ENCODE data around the gene TIMMDC1. TPM values are rescaled to one million over a fixed set of nuclear protein-coding genes. Genes with fewer than 3 reads are reported as not detected.

Gene TIMMDC1
- total and polyA plus RNA-seq, 2 of the 4 experiments (the other 2 are of a cell fraction) = 52.5 to 56.6 TPM

- Histone ChIP-seq H3K79me1 (ENCODE audit: low read depth in 1 of 2, low read length in 2 of 2) (no peaks in the 10 kb centered on the region), H4K5ac (ENCODE audit: low read depth, low read length) (no peak overlapping the region), H3K56ac (ENCODE audit: extremely low read depth, insufficient read depth, low read length) (no peak overlapping the region), H3K27ac (ENCODE audit: insufficient read depth, low read length) (no peak overlapping the region), H2AK5ac (ENCODE audit: low read depth, low read length) (no peak overlapping the region), H3K9me1 (ENCODE audit: insufficient read depth, low read length) (no peaks in the 10 kb centered on the region), H3K4ac (ENCODE audit: low read depth, low read length) (no peak overlapping the region), H2AFZ (replicated peaks; ENCODE audit: low read length, poor library complexity) (no peak overlapping the region), H2AK9ac (replicated peaks; ENCODE audit: low read depth, low read length, poor library complexity) (no peak overlapping the region), H3K14ac (replicated peaks; ENCODE audit: low read depth, low read length) (no peak overlapping the region), H3K36me3 (ENCODE audit: control insufficient read depth, insufficient read depth, low read length) (no peaks in the 10 kb centered on the region), H3K9ac (ENCODE audit: low read depth, low read length) (no peak overlapping the region), H4K8ac (ENCODE audit: low read depth in 2 of 2, low read length in 2 of 2) (no peak overlapping the region), H3K9me3 (ENCODE audit: control insufficient read depth, insufficient read depth, low read length) (no peaks in the 10 kb centered on the region), H2BK5ac (ENCODE audit: low read depth, low read length, poor library complexity, severe bottlenecking) (no peak overlapping the region), H3K23ac (ENCODE audit: low read depth, low read length) (no peak overlapping the region), H2BK15ac (ENCODE audit: low read depth, low read length) (no peak overlapping the region), H4K91ac (ENCODE audit: insufficient read depth, low read depth, low read length) (no peak overlapping the region), H3K18ac (ENCODE audit: low read depth, low read length) (no peak overlapping the region), H3K4me2 (ENCODE audit: low read depth, low read length) (no peak overlapping the region), H3K4me3 (ENCODE audit: insufficient read depth, low read depth, low read length) (no peak overlapping the region), H2BK20ac (ENCODE audit: low read depth, low read length) (no peak overlapping the region), H3K4me1 (ENCODE audit: control insufficient read depth, insufficient read depth, low read length) (no peaks in the 10 kb centered on the region), H2BK120ac (ENCODE audit: low read depth, low read length) (no peak overlapping the region), H4K20me1 (ENCODE audit: insufficient read depth, low read length) (no peaks in the 10 kb centered on the region), H3K27me3 (ENCODE audit: control insufficient read depth, insufficient read depth, low read length) (peaks cover 2% of the 10 kb centered on the region; the same call in 1 of the 2 replicates)
- in situ Hi-C loops (cut with MboI; ENCODE audit: low sequenced_read_pairs) = no loop called here
- ChIA-PET POLR2A (ENCODE audit: unreplicated experiment) (no interaction called here), CTCF (no interaction called here)
- BruUV-seq (replicated peaks) = no TSS peak
- ATAC-seq (ENCODE audit: low read depth) (no peak), DNase-seq (no peak)
- 0% methylated on average over 1 of the region's 3 CpGs; no CpG with 5 or more reads in 1 of the 2 experiments for WGBS, 2 experiments (ENCODE audit: extremely low coverage in 2 of 2, insufficient read length in 1 of 2)
- intact Hi-C loops (cut with micrococcal nuclease) = no loop called here
- no peak for TF ChIP-seq SMC3 (IDR thresholded peaks at IDR 0.05; ENCODE audit: low read depth, low read length)
- no peak for TF ChIP-seq MXI1 (IDR thresholded peaks at IDR 0.05; ENCODE audit: borderline replicate concordance, low read depth, low read length)
- no peak for TF ChIP-seq CHD1 (IDR thresholded peaks at IDR 0.05; ENCODE audit: low read depth, low read length)
- no peak for TF ChIP-seq MAZ (IDR thresholded peaks at IDR 0.05; ENCODE audit: borderline replicate concordance, low read depth, low read length)
- TF ChIP-seq CEBPB (IDR thresholded peaks at IDR 0.05; ENCODE audit: low read depth, low read length) = no peak
- TF ChIP-seq NFE2L2 (IDR thresholded peaks at IDR 0.05; ENCODE audit: low read depth, low read length) = no peak
- no peak for TF ChIP-seq USF2 (IDR thresholded peaks at IDR 0.05; ENCODE audit: low read depth, low read length)
- TF ChIP-seq ELK1 (IDR thresholded peaks at IDR 0.05; ENCODE audit: borderline replicate concordance, low read depth, low read length) = no peak
- TF ChIP-seq BHLHE40 (IDR thresholded peaks at IDR 0.05; ENCODE audit: low read depth, low read length) = no peak
- no peak for TF ChIP-seq POLR2A (IDR thresholded peaks at IDR 0.05; ENCODE audit: low read depth, low read length)
- dilution Hi-C loops (cut with HindIII; ENCODE audit: low sequenced_read_pairs, unreplicated experiment) = no loop called here
Measured at GRCh38 chr3:119548341-119548740, 50.0 kb downstream of the TIMMDC1 start.

Data from IMR-90 (cell line).